ENCODE measurements around the gene STMP1. TPM values are rescaled to one million over a fixed set of nuclear protein-coding genes. Genes with fewer than 3 reads are reported as not detected.

STMP1 gene
- total RNA-seq, 1 experiment from 2014 or later, result 26.1 TPM

GRCh38 chr7:135678612-135679575 lies 16.6 kb downstream of the STMP1 start:
- CTCF ChIA-PET, result no interaction called here
- TF ChIP-seq AFF4 (CRISPR knock-in tag; IDR thresholded peaks at IDR 0.05; ENCODE audit: borderline replicate concordance) (no peak), FOXK1 (CRISPR knock-in tag; IDR thresholded peaks at IDR 0.05) (no peak), ZNF263 (CRISPR knock-in tag; IDR thresholded peaks at IDR 0.05; ENCODE audit: low read depth) (no peak), CTCF (IDR thresholded peaks at IDR 0.05) (no peak), KAT7 (CRISPR knock-in tag; IDR thresholded peaks at IDR 0.05; ENCODE audit: borderline replicate concordance) (no peak), IRF1 (CRISPR knock-in tag; IDR thresholded peaks at IDR 0.05) (no peak), CBFB (CRISPR knock-in tag; IDR thresholded peaks at IDR 0.05; ENCODE audit: low read depth) (no peak), ATF1 (CRISPR knock-in tag; IDR thresholded peaks at IDR 0.05) (no peak), TEAD1 (CRISPR knock-in tag; IDR thresholded peaks at IDR 0.05) (no peak), STAT6 (CRISPR knock-in tag; conservative IDR thresholded peaks at IDR 0.05; ENCODE audit: low read depth) (no peak), MXD4 (CRISPR knock-in tag; IDR thresholded peaks at IDR 0.05; ENCODE audit: borderline replicate concordance) (no peak), IRF2 (CRISPR knock-in tag; IDR thresholded peaks at IDR 0.05; ENCODE audit: borderline replicate concordance, low read depth) (no peak), ZNF671 (CRISPR knock-in tag; IDR thresholded peaks at IDR 0.05) (no peak), USF1 (CRISPR knock-in tag; IDR thresholded peaks at IDR 0.05) (no peak), ZNF416 (CRISPR knock-in tag; IDR thresholded peaks at IDR 0.05) (no peak)
- ATAC-seq (no peak), DNase-seq (ENCODE audit: low spot score) (no peak)
- no peak overlapping the region for H3K27ac Mint-ChIP-seq
- peaks cover 6% of the 10 kb centered on the region for H3K4me1 Mint-ChIP-seq
- H3K27me3 Mint-ChIP-seq (ENCODE audit: low read depth), result no peaks in the 10 kb centered on the region
- POLR2A ChIA-PET, result no interaction called here
- H3K4me3 Mint-ChIP-seq, result no peak overlapping the region
- peaks cover 11% of the 10 kb centered on the region for H3K36me3 Mint-ChIP-seq
- H3K9me3 Mint-ChIP-seq, result no peaks in the 10 kb centered on the region

Measured in WTC11 (cell line).